H1 (cell line): ENCODE results near the gene NUTM2D. TPM values are rescaled to one million over a fixed set of nuclear protein-coding genes. Genes with fewer than 3 reads are reported as not detected.
"Not testable (repeated sequence)": the region's sequence is repeated elsewhere in the genome, so short reads cannot be mapped to it uniquely, and the experiment has no call there.

ENCODE experiments used
- CTCF ChIA-PET: fragments of 300-600 bp; sonication (Branson Sonifier 250); formaldehyde crosslinking; loops from one replicate; lab custom pipeline; 2021; ENCODE audit not compliant: partially characterized antibody; lab: Charles Lee
- POLR2A ChIA-PET: fragments of 300-600 bp; sonication (Branson Sonifier 250); formaldehyde crosslinking; loops from one replicate; lab custom pipeline; 2021; ENCODE audit warnings: inconsistent platforms; ENCODE audit not compliant: partially characterized antibody; lab: Charles Lee
- DNase-seq, 2 experiments: peaks; one replicate each; pipeline versions ENCODE4 v3.0.0 to v3.0.0-alpha.2; 2010 to 2022; ENCODE audit warnings: low spot score in 2 of 2, low read depth in 1 of 2, mixed read lengths in 1 of 2
- FAIRE-seq: peaks from 2 replicates; lab custom pipeline; 2011; peaks lifted over from hg19 to GRCh38; lab: Jason Lieb, UNC
- H2AFZ ChIP-seq: 2 replicates; pipeline ENCODE4 v1.8.1; 2012; ENCODE audit warnings: low read length, inconsistent platforms
- H2AK5ac ChIP-seq: 2 replicates; pipeline ENCODE4 v1.6.1; 2013; ENCODE audit warnings: low read depth, low read length
- H2BK120ac ChIP-seq: replicated peaks from 2 replicates; pipeline ENCODE3; 2013; ENCODE audit warnings: low read depth, low read length, inconsistent platforms
- H2BK12ac ChIP-seq: 2 replicates; pipeline ENCODE4 v1.6.1; 2013; ENCODE audit warnings: low read depth, low read length
- H2BK15ac ChIP-seq: 2 replicates; pipeline ENCODE4 v1.6.1; 2013; ENCODE audit warnings: low read length
- H2BK20ac ChIP-seq: 2 replicates; pipeline ENCODE4 v1.6.1; 2013; ENCODE audit warnings: low read length
- H2BK5ac ChIP-seq: 2 replicates; pipeline ENCODE4 v1.6.1; 2013; ENCODE audit warnings: low read depth, low read length
- H3K14ac ChIP-seq: 2 replicates; pipeline ENCODE4 v1.6.1; 2013; ENCODE audit warnings: inconsistent platforms; ENCODE audit not compliant: insufficient read length
- H3K18ac ChIP-seq: 2 replicates; pipeline ENCODE4 v1.6.1; 2013; ENCODE audit warnings: low read length; ENCODE audit errors: extremely low read depth
- H3K23ac ChIP-seq: 2 replicates; pipeline ENCODE4 v1.6.1; 2013; ENCODE audit warnings: inconsistent platforms; ENCODE audit not compliant: insufficient read length
- H3K23me2 ChIP-seq: 2 replicates; pipeline ENCODE4 v1.6.1; 2013; ENCODE audit warnings: low read depth, low read length
- H3K27ac ChIP-seq: 2 replicates; pipeline ENCODE4 v1.6.1; 2011; ENCODE audit warnings: low read depth, low read length, inconsistent platforms
- H3K27me3 ChIP-seq, 4 experiments: replicated peaks in 1 of 4; 1 replicate in 1 of 4; 2 replicates in 3 of 4; pipeline versions ENCODE4 v1.6.1 to v1.8.1; 2011 to 2013; ENCODE audit warnings: low read length in 3 of 4, mild to moderate bottlenecking in 3 of 4, inconsistent platforms in 2 of 4, mixed read lengths in 2 of 4, moderate library complexity in 1 of 4; ENCODE audit not compliant: control insufficient read depth in 3 of 4, insufficient read depth in 3 of 4; ENCODE audit errors: extremely low read depth in 1 of 4
- H3K36me3 ChIP-seq, 4 experiments: 2 replicates each; pipeline versions ENCODE4 v1.6.1 to v1.8.1; 2011 to 2013; ENCODE audit warnings: mild to moderate bottlenecking in 4 of 4, low read length in 3 of 4, moderate library complexity in 2 of 4, control low read depth in 1 of 4, inconsistent platforms in 1 of 4; ENCODE audit not compliant: insufficient read depth in 4 of 4, control insufficient read depth in 2 of 4
- H3K4ac ChIP-seq: replicated peaks from 2 replicates; pipeline ENCODE3; 2013; ENCODE audit warnings: low read length, low read depth, mixed read lengths, inconsistent platforms; ENCODE audit not compliant: insufficient read length
- H3K4me1 ChIP-seq, 4 experiments: replicated peaks in 1 of 4; 1 replicate in 1 of 4; 2 replicates in 3 of 4; pipeline versions ENCODE4 v1.6.1 to v1.8.1; 2011 to 2013; ENCODE audit warnings: low read length in 3 of 4, inconsistent platforms in 2 of 4, mixed read lengths in 1 of 4; ENCODE audit not compliant: insufficient read depth in 4 of 4, control insufficient read depth in 3 of 4
- H3K4me2 ChIP-seq, 2 experiments: 2 replicates each; pipeline versions ENCODE4 v1.6.1 to v1.8.1; 2011 to 2013; ENCODE audit warnings: low read depth in 2 of 2, low read length in 2 of 2, control low read depth in 1 of 2, inconsistent platforms in 1 of 2, mild to moderate bottlenecking in 1 of 2; ENCODE audit not compliant: insufficient read depth in 1 of 2
- H3K4me3 ChIP-seq, 4 experiments: fragments of 200-600, 300-600 bp in 1 of 4; sonication (generic), shearing (Covaris generic), sonication (Bioruptor Twin) in 1 of 4; 2 replicates each; pipeline versions ENCODE4 v1.5.1 to v1.8.1; 2011 to 2016; ENCODE audit warnings: low read length in 4 of 4, low read depth in 3 of 4, control low read depth in 2 of 4, inconsistent platforms in 2 of 4, mild to moderate bottlenecking in 2 of 4, mixed read lengths in 1 of 4, moderate library complexity in 1 of 4; ENCODE audit not compliant: insufficient read depth in 2 of 4; ENCODE audit errors: extremely low read depth in 1 of 4
- H3K56ac ChIP-seq: replicated peaks from 2 replicates; pipeline ENCODE3; 2013; ENCODE audit warnings: low read depth, mild to moderate bottlenecking, mixed read lengths, low read length, inconsistent platforms; ENCODE audit not compliant: insufficient read length
- H3K79me1 ChIP-seq: 2 replicates; pipeline ENCODE4 v1.6.1; 2013; ENCODE audit warnings: low read depth, low read length, control low read depth
- H3K79me2 ChIP-seq, 2 experiments: 2 replicates each; pipeline versions ENCODE4 v1.6.1 to v1.8.1; 2012 to 2013; ENCODE audit warnings: low read length in 2 of 2, mild to moderate bottlenecking in 2 of 2, inconsistent platforms in 1 of 2; ENCODE audit not compliant: insufficient read depth in 2 of 2, control insufficient read depth in 1 of 2
- H3K9ac ChIP-seq, 4 experiments: replicated peaks in 1 of 4; 1 replicate in 1 of 4; 2 replicates in 3 of 4; pipeline versions ENCODE4 v1.6.1 to v1.8.1; 2011 to 2013; ENCODE audit warnings: low read depth in 3 of 4, low read length in 3 of 4, control low read depth in 2 of 4, mild to moderate bottlenecking in 2 of 4, moderate library complexity in 2 of 4, inconsistent platforms in 1 of 4; ENCODE audit errors: extremely low read depth in 1 of 4
- H3K9me3 ChIP-seq, 2 experiments: 2 replicates each; pipeline versions ENCODE4 v1.6.1 to v1.8.1; 2012 to 2013; ENCODE audit warnings: mild to moderate bottlenecking in 2 of 2, moderate library complexity in 2 of 2, control low read depth in 1 of 2, inconsistent platforms in 1 of 2, low read depth in 1 of 2, low read length in 1 of 2, mixed read lengths in 1 of 2; ENCODE audit not compliant: insufficient read depth in 2 of 2
- H4K20me1 ChIP-seq, 2 experiments: replicated peaks in 1 of 2; 2 replicates each; pipeline versions ENCODE3 to v1.8.1; 2011 to 2013; ENCODE audit warnings: inconsistent platforms in 2 of 2, low read length in 2 of 2, mild to moderate bottlenecking in 1 of 2; ENCODE audit not compliant: insufficient read depth in 2 of 2, control insufficient read depth in 1 of 2
- H4K5ac ChIP-seq: 2 replicates; pipeline ENCODE4 v1.6.1; 2013; ENCODE audit warnings: low read length, low read depth, mixed read lengths, inconsistent platforms; ENCODE audit not compliant: insufficient read length
- H4K8ac ChIP-seq: 2 replicates; pipeline ENCODE4 v1.8.0; 2013; ENCODE audit warnings: mild to moderate bottlenecking, moderate library complexity, low read length, inconsistent platforms; ENCODE audit not compliant: insufficient read depth; ENCODE audit errors: extremely low read depth
- H4K91ac ChIP-seq: replicated peaks from 2 replicates; pipeline ENCODE3; 2013; ENCODE audit warnings: low read length, mixed read lengths, inconsistent platforms; ENCODE audit not compliant: insufficient read length
- WGBS, 2 experiments: shearing (Covaris generic) in 1 of 2; methylation state at CpG; one replicate each; pipeline versions ENCODE4 v1.1.6 to v1.1.7; 2013 to 2015; ENCODE audit warnings: low lambda C conversion rate in 2 of 2, mixed read lengths in 2 of 2, inconsistent platforms in 1 of 2, low coverage in 1 of 2, missing lambda C conversion rate in 1 of 2; ENCODE audit not compliant: insufficient replicate concordance in 2 of 2, insufficient coverage in 1 of 2, insufficient read length in 1 of 2; ENCODE audit errors: extremely low coverage in 1 of 2, missing lambda C conversion rate in 1 of 2; 5-methylcytosine and 5-hydroxymethylcytosine counted together
- polyA plus RNA-seq, 7 experiments: library from polyadenylated mRNA; depleted of rRNA in 3 of 7; stranded (reverse) in 5 of 7; unstranded in 2 of 7; fragments of >200 nt in 5 of 7; fragments of 200-250 nt in 2 of 7; gene quantifications; 1 replicate in 5 of 7; 2 replicates in 1 of 7; 4 replicates in 1 of 7; pipeline versions ENCODE4 v1.2.1 to v1.2.3, GENCODE V29; 2011 to 2013; ENCODE audit warnings: missing spikeins in 2 of 7, mixed read lengths in 2 of 7
- total RNA-seq: library from RNA; stranded (reverse); fragmentation: NEBNext Ultra II Directional; extraction: Animal tissue kit (Norgen Biotek cat#: 25700); gene quantifications from 2 replicates; pipeline ENCODE4 v1.2.1, GENCODE V29; 2021

Gene NUTM2D
- total and polyA plus RNA-seq, 2 of the 8 experiments (the other 6 are each of a cell fraction or from before 2014, with no cell fraction given), result 0.76 to 2.2 TPM

DNA sequence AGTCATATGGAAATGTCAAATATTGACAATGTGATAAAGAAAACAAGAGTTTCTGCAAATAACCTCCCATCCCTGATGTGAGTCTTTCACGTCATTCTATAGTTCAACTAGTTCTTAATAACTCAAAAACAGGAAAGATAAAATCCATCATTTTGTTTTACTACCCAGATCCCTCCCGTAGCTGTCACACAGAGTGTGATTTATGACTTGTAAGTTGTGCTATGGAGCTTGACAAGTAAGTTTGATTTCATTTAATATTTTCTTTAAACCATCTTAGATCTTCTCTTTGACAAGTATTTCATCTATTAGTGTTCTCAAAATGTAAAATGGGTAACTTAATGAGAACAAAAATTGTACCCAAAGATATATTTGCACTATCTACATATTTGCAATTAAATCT lies 28.4 kb upstream of the NUTM2D start:
- H3K56ac ChIP-seq, H2BK20ac ChIP-seq, CTCF ChIA-PET, H4K91ac ChIP-seq, H2BK5ac ChIP-seq, H2AFZ ChIP-seq, H3K36me3 ChIP-seq, DNase-seq, H3K27me3 ChIP-seq, FAIRE-seq, H3K23ac ChIP-seq, H3K9me3 ChIP-seq, H3K4me1 ChIP-seq, H2BK15ac ChIP-seq, H3K9ac ChIP-seq, H3K23me2 ChIP-seq, H4K20me1 ChIP-seq, H2BK12ac ChIP-seq, H3K4ac ChIP-seq, H4K5ac ChIP-seq, H3K4me3 ChIP-seq, H3K18ac ChIP-seq, H3K14ac ChIP-seq, H3K27ac ChIP-seq, H2AK5ac ChIP-seq, H2BK120ac ChIP-seq, H4K8ac ChIP-seq, POLR2A ChIA-PET, H3K4me2 ChIP-seq, H3K79me2 ChIP-seq, H3K79me1 ChIP-seq: not testable (repeated sequence)
- 96% methylated on average over 2 of the region's 2 CpGs; no CpG with 5 or more reads in 1 of the 2 experiments for WGBS, 2 experiments

DNA sequence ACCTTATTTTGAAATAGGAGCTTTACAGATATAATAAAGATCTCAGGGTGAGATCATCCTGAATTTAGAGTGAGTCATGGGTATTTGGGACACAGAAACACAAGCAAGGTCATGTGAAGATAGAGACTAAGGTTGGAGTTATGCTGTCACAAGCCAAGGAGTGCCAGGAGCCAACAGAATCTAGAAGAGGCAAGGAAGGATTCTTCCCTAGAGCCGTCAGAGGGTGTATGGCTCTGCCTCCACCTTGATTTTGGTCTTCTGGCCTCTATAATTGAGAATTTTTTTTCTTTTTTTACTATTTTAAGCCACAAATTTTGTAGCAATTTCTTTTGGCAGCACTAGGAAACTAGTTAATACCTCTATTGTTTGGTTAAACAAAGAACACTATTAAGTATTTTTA lies 24.9 kb upstream of the NUTM2D start:
- DNase-seq, FAIRE-seq, H3K9ac ChIP-seq, H2AFZ ChIP-seq, H2BK15ac ChIP-seq, H2AK5ac ChIP-seq, H2BK12ac ChIP-seq, CTCF ChIA-PET, H3K23ac ChIP-seq, H3K79me1 ChIP-seq, H4K91ac ChIP-seq, H3K4me3 ChIP-seq, H3K56ac ChIP-seq, H3K4ac ChIP-seq, POLR2A ChIA-PET, H2BK5ac ChIP-seq, H4K8ac ChIP-seq, H3K4me2 ChIP-seq, H2BK20ac ChIP-seq, H3K27ac ChIP-seq, H3K23me2 ChIP-seq, H3K27me3 ChIP-seq, H3K4me1 ChIP-seq, H3K18ac ChIP-seq, H2BK120ac ChIP-seq, H4K5ac ChIP-seq, H4K20me1 ChIP-seq, H3K79me2 ChIP-seq, H3K14ac ChIP-seq, H3K36me3 ChIP-seq, H3K9me3 ChIP-seq: not testable (repeated sequence)
- 82% methylated on average over 1 of the region's 1 CpG; no CpG with 5 or more reads in 1 of the 2 experiments for WGBS, 2 experiments
